ES-I3 (cell line): ENCODE data around the gene DPP10.

ENCODE experiments used
- H3K36me3 ChIP-seq: 2 replicates; pipeline ENCODE4 v1.6.1; 2013; ENCODE audit warnings: mild to moderate bottlenecking, low read length, control low read depth, moderate library complexity; ENCODE audit not compliant: insufficient read depth
- H3K4me1 ChIP-seq: 2 replicates; pipeline ENCODE4 v1.6.1; 2013; ENCODE audit warnings: mild to moderate bottlenecking, control low read depth, low read length; ENCODE audit not compliant: insufficient read depth
- H3K9ac ChIP-seq: 2 replicates; pipeline ENCODE4 v1.6.1; 2013; ENCODE audit warnings: low read depth, mild to moderate bottlenecking, low read length, moderate library complexity
- H3K9me3 ChIP-seq: 2 replicates; pipeline ENCODE4 v1.6.1; 2013; ENCODE audit warnings: mild to moderate bottlenecking, low read length, moderate library complexity; ENCODE audit not compliant: control insufficient read depth, insufficient read depth

The DPP10 gene

DNA sequence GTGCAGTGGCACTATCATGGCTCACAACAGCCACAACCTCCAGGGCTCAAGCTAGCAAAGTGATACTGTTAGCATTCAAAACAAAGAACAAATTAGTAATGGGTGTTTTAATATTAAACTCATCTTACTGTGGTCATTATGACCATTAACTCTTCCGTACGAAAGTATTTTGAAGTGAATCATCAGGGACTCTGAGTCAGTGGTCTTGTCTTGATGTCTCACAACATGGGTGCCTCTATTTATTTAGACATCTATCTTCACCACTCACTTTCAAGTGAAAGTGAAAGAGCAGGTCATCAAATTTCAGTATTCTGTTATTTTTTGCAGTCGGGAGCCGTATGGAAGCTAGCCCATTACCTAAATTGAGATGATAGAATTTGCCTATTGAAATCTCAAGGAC, 1118.2 kb downstream of the DPP10 start:
- Histone ChIP-seq H3K36me3 (no peaks in the 10 kb centered on the region), H3K9ac (no peak overlapping the region), H3K9me3 (no peaks in the 10 kb centered on the region), H3K4me1 (peaks cover 6% of the 10 kb centered on the region; the same call in 1 of the 2 replicates)

DNA sequence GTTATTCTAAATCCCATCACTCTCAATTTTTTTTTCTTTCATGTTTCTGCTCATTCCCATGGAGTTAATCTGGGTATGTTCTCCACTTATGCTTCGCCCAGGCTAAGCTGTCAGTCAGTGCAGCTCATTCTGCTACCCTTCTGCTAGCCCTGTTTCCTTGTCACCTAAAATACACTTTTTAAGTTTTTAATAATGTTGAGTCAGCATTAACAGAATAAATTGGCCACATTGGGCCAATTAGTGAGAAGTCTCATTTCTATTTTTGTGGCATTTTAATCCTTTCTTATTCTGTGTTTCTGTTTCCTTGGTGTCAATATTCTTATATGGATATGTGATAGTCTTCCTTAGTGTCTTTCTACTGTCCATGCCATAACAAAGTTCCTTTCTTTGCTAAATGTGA, 1126.2 kb downstream of the DPP10 start:
- Histone ChIP-seq H3K9me3 (no peaks in the 10 kb centered on the region), H3K36me3 (no peaks in the 10 kb centered on the region), H3K9ac (no peak overlapping the region), H3K4me1 (no peaks in the 10 kb centered on the region)

DNA sequence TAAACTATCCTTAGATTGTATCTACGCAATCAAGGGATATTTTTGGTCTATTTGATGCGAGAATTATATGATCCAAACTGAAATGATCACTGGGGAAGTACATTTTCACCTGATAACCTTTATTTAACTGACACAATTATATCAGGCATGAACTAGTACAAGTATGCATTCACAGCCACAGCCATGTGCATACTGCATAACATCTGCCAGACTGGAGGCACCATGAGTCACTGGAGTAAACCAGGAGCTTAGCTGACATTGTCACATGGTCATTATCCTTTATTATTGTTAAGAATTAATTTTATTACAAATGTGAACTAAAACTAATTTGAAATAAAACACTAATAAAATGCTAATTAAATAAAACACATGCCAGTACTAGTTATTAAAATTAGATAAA, 1127.1 kb downstream of the DPP10 start:
- H3K36me3 ChIP-seq: no peaks in the 10 kb centered on the region
- H3K4me1 ChIP-seq: no peaks in the 10 kb centered on the region
- H3K9ac ChIP-seq: no peak overlapping the region
- H3K9me3 ChIP-seq: no peaks in the 10 kb centered on the region

DNA sequence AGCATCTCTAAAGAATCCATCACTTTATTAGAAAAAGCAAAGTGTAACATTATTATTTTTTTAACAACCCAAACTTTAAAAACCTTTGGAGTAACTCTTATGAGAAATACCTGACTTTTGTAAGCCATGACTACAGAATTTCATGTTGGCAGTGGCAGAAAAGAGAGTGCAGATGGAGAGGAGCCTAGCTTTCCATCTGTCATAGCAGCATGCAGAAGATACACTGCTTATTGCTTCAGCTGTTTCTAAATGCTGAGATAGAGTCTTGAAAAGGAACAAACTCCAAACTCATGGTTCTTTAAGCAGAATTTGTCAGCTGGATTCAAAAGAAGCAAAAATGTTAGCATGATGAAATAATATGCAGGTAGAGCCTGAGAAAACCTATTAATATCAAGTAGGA, 1130.3 kb downstream of the DPP10 start:
- Histone ChIP-seq H3K36me3 (no peaks in the 10 kb centered on the region), H3K9ac (no peak overlapping the region), H3K9me3 (no peaks in the 10 kb centered on the region), H3K4me1 (no peaks in the 10 kb centered on the region)

DNA sequence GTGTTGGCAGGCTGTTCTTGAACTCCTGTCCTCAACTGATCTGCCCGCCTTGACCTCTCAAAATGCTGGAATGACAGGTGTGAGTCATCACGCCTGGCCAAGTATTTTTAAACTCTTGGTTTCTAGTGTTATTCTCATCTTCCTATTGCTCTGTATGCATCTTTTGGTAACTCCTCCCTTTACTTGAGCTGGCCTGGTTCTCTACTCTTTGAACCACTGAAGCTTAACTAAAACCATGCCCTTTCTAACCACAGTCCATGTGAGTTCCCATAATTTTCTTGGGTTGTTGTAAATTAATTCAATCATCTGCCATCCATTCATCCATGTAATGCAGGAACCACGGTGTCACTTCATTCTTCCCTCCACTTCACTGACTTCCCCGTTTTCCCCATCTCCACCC, 1131.3 kb downstream of the DPP10 start:
- no peaks in the 10 kb centered on the region for H3K9me3 ChIP-seq
- no peak overlapping the region for H3K9ac ChIP-seq

DNA sequence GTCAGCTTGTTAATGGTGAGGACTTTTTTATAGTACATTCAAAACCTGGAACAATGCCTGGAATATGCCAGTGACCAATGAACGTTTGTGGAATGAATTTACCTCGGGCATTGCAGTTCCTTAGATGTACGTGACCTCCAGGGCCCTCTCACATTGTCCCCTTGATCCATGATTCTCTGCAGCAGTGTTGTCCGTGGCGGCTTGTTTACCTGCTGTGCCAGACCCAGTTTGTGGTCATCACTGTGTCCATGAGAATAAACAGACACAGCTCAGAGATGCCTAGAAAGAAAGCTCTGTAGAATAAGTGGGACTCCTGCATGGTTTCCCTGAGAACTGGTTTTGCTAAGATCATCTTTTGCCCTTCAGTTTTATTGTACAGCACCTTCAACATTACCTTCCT, 1132.2 kb downstream of the DPP10 start:
- Histone ChIP-seq H3K9ac (no peak overlapping the region), H3K9me3 (no peaks in the 10 kb centered on the region), H3K36me3 (no peaks in the 10 kb centered on the region), H3K4me1 (no peaks in the 10 kb centered on the region)

More for the DNA sequence above, 1131.3 kb downstream of the DPP10 start:
- Histone ChIP-seq H3K4me1 (no peaks in the 10 kb centered on the region), H3K36me3 (no peaks in the 10 kb centered on the region)

DNA sequence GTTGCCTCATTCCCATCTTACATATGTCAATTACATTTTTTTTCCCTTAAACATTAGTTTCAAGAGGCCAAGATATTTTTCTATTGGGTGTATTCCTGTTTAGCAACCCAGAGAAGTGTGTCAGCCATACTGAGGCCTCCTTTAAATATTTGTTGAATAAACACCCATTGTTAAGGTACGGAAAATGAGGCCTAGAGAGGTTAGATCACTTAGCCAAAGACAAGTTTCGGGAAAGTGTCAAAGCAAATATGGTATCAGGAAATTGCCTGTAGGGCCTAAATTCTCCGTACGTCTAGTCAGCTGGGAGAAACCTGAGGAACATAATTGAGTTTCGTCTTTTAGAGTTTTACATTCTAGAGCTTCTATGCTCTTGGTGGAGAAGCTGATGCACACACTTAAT, 1138.3 kb downstream of the DPP10 start:
- no peaks in the 10 kb centered on the region for H3K36me3 ChIP-seq
- H3K9me3 ChIP-seq: no peaks in the 10 kb centered on the region
- H3K4me1 ChIP-seq: no peaks in the 10 kb centered on the region
- H3K9ac ChIP-seq: no peak overlapping the region

DNA sequence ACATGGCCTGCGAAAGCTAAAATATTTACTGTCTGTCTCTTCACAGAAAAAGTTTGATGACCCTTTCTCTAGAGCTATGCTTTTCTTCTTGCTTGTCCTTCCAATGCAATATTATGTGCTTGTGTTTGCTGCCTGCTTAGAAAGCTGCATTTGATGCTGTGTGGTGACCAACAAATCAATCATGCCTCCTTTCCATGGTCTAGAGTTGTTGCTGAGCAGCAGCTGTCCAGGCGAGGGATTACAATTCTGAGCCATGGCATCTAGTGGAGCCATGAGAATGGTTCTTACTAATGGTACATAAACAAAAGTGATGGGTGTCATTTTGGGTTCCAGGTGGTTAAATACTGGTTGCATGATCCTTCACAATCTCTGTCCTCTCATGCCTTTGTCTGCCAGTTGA, 1142.1 kb downstream of the DPP10 start:
- H3K9me3 ChIP-seq: no peaks in the 10 kb centered on the region
- no peak overlapping the region for H3K9ac ChIP-seq
- H3K4me1 ChIP-seq: no peaks in the 10 kb centered on the region

DNA sequence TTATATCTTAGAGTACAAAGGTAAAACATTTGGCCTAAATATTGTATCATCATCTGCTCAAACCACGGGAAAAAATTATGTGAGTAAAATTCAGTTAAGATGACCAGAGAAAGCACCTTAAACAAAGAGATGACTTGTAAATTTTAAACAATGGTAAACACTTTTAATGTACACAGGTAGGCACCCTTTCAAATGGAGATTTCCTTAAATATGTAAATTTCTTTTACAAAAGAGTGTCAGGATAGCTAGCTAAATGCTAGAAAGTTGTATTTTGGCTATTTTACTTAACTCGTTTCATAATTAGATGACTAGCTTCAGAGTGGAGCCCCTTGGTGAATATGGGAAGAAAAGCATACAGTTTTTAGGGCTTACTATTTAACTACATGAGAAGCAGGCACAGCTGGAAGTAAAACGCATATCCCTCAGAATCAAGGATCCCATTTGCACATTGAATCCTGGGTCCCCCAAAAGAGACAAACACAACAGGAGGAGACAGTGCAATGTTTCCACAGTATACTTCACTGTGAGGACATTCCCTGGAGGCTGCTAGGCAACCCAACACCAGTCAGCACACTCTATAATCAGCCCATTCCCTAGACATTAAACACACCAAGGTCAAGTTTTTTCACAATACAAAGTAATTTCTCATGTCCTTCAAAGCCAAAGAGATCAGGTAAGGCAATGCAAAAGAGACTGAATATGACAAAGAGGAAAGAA, 1154.4 kb downstream of the DPP10 start:
- Histone ChIP-seq H3K4me1 (peaks cover 23% of the 10 kb centered on the region; the same call in 1 of the 2 replicates), H3K9ac (no peak overlapping the region), H3K36me3 (no peaks in the 10 kb centered on the region; the same call in 1 of the 2 replicates), H3K9me3 (peaks cover 5% of the 10 kb centered on the region; the same call in 1 of the 2 replicates)

More for the DNA sequence above, 1142.1 kb downstream of the DPP10 start:
- no peaks in the 10 kb centered on the region for H3K36me3 ChIP-seq

DNA sequence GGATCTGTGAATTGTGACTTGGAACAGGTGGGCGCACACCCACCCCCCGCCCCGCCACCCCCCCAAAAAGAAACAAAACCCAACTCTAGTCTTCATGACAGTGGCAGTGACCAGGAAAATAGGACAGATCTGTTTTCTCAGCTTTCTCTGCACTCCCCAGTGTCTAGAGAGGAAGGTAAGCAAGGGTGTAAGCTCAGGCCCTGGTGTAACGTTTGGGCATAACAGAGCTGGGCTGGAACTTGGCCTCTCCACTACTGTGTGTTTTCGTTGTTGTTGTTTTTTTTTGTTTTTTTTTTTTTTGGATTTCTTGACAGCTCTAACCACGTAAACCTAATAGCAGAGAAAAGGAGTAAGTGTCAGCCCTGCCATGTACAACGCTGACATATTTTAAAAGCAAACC, 1160.8 kb downstream of the DPP10 start:
- H3K36me3 ChIP-seq: no peaks in the 10 kb centered on the region
- no peak overlapping the region for H3K9ac ChIP-seq
- no peaks in the 10 kb centered on the region for H3K9me3 ChIP-seq
- H3K4me1 ChIP-seq: peaks cover 8% of the 10 kb centered on the region; the same call in 1 of the 2 replicates

DNA sequence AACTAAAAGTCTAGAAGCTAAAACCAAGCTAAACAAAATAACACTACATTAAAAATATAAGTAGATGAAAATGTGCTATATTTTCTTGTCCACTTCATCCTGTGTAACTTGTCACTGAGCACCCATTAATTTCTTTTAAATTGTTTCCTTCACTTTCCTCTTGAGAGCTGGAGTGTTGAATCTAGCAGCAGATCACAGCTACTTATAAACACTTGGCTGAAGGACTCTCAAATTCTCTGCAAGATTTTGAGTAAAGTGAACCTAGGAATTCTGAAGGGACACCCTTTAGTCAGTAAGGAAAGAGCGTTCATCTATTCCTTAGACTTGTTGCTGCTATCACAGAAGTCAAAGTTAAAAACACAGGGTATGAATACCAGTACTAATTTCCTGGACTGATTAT, 1163.9 kb downstream of the DPP10 start:
- Histone ChIP-seq H3K36me3 (no peaks in the 10 kb centered on the region), H3K4me1 (no peaks in the 10 kb centered on the region), H3K9ac (no peak overlapping the region), H3K9me3 (no peaks in the 10 kb centered on the region)

DNA sequence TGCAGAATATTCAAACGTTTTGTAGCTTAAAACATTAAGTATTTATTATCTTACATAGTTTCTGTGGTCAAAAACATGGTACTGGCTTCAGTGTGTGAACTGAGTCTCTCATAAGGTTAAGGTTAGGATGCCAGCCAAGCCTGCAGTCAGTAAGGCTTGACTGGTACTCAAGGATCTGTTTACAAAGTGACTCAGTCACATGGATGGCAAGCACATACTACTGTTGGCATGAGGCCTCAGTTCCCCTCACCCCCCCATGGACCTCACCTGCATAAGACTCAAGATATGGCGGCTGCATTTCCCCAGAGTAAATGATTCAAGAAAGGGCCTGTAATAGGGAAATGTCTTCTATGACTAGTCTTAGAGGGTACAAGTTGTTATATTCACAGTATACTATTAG, 1167.5 kb downstream of the DPP10 start:
- H3K4me1 ChIP-seq: no peaks in the 10 kb centered on the region

DNA sequence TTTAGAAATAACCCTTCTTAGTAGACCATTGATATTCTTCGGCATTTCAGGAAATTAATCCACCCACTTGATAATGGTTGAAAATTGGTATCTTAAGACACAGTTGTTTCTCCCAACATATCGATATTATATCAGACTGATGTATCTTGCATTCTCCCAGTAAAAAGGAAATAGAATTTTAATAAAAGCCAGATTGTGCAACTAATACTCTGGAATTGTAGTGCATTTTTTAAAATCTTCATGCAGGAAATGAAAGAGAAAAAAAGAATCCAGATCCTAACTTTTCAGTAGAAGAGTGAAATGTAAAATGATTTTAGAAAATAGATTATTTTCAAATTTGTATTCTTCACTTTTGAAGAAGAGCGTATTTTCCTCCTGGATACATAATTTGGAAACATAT, 1168.4 kb downstream of the DPP10 start:
- no peak overlapping the region for H3K9ac ChIP-seq
- H3K36me3 ChIP-seq: no peaks in the 10 kb centered on the region
- H3K9me3 ChIP-seq: no peaks in the 10 kb centered on the region
- no peaks in the 10 kb centered on the region for H3K4me1 ChIP-seq

More for the DNA sequence above, 1167.5 kb downstream of the DPP10 start:
- Histone ChIP-seq H3K9me3 (no peaks in the 10 kb centered on the region), H3K9ac (no peak overlapping the region), H3K36me3 (no peaks in the 10 kb centered on the region)

DNA sequence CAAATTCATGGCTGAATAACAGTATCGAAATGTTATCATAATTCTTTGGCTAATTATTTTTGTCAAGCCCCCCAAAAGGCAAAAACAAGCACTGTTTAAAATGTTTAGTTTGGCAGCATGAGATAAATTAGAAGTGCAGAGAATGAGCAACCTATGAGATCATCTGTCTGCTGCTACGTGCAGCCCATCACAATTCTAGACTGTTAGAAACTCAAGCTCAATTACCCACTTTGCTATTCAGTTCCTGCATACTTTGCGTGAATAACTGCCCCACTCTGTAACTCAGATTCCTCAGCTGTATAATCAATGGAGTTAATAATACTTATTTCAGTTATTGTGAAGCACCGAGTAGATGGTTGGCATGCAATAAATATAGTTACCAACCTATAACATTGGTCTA, 1181.9 kb downstream of the DPP10 start:
- no peaks in the 10 kb centered on the region for H3K36me3 ChIP-seq
- no peaks in the 10 kb centered on the region for H3K9me3 ChIP-seq
- H3K4me1 ChIP-seq: no peaks in the 10 kb centered on the region
- no peak overlapping the region for H3K9ac ChIP-seq

DNA sequence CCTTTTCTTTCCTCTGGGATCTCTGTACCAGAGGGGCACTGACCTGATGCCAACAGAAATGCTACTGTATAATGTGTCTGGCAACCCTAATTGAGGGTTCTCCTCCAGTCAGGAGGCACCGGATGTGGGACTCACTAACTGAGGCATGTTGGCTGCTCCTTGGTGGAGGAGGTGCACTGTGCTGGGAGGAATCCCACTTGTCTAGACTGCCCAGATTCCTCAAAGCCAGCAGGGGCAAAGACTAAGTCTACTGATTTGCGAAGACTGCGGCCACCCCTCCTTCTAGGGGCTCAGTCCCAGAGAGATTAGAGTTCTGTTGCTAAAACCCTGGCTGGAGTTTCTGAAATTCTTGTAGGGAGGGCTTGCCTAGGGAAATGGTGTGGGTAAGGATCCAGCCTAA, 1192.1 kb downstream of the DPP10 start:
- Histone ChIP-seq H3K9me3 (0 out of 2 replicates have a peak, but pooled peaks cover 3% of the 10 kb centered on the region), H3K9ac (no peak overlapping the region), H3K4me1 (no peaks in the 10 kb centered on the region), H3K36me3 (no peaks in the 10 kb centered on the region)
